Activated CD4-positive, alpha-beta T cell treated with anti-CD3 and anti-CD28 coated beads, Interleukin-2, amount 50 U/mL, for 16 hours (primary cell): ENCODE results near the gene MRPL23.

Source experiments
- DNase-seq: peaks from one replicate; pipeline ENCODE4 v3.0.0-alpha.2; 2020

MRPL23 gene

DNA sequence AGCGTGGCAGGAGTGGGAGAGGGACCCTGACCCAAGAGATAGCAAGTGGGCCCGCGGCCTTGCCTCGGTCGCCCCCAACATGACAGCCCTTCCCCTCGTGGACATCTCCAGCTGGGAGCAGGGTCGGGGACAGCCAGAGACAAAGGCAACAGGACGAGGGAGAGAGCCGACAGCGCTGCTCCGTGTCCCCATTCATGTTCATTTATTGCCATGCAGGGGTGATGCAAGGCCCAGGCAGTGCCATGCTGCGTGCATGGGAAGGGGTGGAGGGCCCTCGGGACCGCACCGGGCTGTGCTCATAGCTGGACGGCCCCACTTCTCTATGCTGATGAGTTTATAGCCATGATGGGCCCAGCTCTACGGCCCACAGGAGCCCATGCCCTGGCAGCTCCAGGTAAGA, 12.7 kb downstream of the MRPL23 start:
- DNase-seq = no peak

DNA sequence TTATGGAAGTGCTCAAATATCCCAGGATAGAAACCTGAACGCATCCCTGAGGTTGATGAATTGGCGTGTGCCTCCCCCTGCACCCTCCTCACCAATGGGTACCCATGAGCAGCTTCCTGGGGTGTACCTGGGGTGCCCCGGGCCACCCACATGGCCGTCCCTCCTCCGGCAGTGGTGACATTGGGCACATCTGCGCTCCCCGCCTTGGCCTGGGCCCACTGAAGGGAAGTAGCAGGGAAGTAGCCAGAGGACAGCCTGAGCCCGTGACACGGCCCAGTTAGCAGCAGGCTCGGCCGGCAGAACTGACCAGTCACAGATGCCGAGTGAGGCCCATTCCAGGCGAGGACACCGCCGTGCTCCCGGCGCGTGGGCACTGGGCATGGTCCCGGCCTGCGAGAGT, 16.7 kb downstream of the MRPL23 start:
- no peak for DNase-seq

DNA sequence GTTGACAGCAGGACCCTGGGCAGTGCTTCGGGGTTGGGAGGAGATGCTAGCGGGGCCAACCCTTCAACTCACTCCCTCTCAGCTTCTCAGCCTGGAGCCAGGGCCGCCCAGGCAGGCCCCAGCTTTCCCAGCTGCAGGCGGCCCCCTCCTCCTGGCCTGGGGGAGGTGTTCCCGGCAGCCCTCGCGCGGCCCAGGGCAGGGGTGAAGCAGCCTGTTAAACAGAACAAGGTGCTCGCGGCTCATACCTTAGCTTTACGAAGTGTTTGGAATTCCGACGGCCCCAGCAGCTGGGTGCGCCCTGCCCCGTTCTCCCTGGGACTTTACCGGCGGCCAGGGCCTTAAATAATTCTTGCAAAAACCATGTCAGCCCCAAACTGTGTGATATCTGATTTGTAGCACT, 17.2 kb downstream of the MRPL23 start:
- DNase-seq = no peak

DNA sequence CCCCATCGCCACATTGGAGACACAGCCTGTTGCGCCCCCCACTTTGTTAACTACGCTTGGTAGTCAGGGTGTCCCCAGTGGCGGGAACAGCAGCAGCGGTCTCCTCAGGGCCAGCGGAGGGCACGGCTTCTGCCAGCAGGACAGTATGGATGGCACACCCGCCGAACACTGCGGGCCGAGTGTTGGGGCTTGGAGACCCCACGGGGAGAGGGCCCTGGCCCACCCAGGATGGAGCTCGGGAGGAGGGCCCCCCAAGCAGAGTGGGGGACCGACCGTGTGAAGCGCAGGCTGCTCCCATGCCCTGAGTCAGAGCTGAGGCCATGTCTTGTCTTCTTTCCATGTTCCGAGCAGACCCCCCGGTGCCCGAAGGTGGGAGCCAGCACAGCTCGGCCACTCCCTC, 17.8 kb downstream of the MRPL23 start:
- no peak for DNase-seq

DNA sequence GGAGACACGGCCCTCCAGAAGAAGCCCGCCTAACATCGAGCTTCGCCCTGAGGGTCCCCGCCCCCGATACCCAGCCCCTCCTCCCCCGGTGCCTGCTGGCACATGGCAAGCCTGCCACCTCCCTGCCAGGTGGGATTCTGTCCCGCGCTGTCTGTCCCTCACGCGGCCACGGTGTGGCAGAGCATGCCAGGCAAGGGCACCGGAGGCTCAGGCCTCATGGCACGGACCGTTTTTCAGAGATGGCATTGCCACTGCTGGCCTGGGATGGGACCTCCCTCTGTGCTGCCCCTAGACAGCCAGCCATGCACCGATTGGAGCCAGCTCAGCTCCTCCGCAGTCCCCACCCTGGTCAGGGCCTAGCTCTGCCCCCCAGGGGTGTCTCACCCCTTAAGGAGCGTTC, 19.4 kb downstream of the MRPL23 start:
- no peak for DNase-seq

DNA sequence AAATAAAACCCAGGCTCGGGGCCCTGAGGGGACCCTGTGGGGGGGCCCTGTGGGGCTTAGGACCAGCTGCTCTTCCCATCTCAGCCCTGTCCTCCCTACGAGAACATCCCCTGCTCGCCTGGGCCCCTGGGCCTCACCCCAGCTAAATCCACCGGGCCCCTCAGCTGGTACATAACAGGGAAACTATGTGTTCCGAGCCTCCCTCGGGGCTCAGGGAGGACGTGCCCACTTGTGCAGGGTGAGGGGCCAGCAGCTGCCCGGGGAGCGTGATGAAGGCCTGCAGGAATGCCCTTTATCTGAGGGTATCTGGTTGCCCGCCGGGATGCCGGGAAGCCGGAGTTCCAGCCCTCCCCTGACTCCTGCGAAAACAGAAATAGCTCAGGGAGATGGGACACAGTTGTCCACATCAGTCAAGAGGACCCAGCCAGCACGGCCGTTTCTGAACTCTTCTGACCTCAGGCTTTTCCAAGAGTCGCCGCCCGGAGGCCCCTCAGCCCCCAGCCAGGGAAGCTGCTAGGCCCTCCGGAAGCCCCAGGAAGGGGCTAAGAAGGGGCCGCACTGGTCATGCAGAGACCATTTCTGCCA, 20.6 kb downstream of the MRPL23 start:
- no peak for DNase-seq

DNA sequence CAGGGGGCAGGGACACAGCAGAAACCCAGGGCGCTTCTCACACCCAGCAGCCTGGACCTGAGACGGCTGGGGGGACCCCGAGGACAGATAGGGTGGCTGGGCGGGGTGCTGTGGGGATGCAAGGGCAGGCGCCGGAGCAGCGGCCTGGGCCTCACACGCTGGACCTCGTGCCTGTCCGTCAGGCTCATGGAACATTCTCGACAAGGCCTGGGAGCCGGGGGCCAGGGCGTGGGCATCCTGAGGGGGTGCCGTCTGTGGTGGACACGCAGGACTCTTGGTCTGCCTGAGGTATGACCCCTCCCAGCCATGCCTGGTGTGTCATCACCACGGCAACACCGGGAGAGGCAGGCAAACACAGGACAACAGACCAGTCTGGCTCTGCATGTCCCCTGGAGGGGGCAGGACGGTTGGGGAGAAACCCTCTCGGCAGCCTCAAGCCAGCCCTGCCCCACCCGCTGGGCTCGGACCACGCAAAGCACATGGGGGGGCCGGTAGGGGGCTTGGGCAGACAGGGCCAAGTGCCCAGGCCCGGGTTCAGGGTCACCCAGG, 21.4 kb downstream of the MRPL23 start:
- no peak for DNase-seq

DNA sequence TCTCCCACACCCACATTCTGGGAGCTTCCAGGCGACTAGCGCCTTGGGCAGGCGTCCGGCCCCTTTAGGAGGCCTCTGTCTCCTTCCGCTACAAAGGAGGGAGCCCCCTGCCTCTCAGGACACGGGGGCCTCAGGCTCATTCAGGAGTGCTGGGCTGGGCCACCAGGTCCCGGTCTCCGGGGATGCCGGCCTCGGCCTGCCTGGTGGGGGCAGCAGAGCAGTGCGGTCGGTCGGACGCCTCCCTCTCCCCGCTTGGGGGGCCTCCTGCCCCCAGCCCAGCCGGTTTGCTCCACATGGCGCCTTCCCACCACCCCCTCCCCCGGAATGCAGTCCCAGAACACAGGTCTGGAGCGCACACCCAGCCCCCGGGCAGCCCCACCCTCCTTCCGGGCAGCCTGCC, 21.9 kb downstream of the MRPL23 start:
- no peak for DNase-seq

DNA sequence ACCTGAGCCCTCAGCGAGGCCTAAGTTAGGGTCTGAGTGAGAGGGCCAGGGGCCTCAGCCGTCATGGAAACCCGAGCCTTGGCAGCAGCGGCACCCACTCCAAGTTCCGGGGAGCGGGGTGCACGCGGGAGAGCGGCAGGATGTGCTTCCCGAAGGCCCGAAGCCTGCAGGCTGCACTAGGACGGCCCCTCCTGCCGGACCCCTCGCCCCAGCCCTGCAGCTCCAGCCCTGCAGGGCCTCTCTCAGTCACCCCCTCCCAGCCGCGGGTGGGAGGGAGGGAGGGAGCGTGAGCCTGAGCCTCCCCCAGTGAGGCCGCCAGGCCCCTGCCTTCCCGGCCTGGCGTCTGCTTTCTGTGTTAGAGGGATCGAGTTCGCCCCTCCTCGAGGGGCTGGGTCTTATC, 22.6 kb downstream of the MRPL23 start:
- no peak for DNase-seq

DNA sequence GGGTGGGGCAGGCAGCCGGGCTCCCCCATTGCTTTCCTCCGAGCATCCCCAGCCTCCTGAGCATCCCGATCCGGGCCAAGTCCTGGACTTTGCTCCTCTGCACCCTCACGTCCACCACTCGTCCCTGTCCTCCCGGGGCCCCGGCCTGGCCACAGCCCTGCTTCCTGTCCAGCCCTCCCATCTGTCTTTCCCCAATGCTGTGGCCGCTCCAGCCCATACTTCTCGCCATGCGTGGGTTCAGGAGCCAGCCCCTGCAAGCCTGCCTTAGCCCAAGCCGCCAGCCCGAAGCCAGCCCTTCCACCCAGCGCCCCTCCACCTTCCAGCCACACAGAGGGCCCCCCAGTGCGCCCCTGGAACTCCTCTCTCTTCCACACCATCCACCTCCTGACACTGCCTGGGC, 23.8 kb downstream of the MRPL23 start:
- DNase-seq = no peak

DNA sequence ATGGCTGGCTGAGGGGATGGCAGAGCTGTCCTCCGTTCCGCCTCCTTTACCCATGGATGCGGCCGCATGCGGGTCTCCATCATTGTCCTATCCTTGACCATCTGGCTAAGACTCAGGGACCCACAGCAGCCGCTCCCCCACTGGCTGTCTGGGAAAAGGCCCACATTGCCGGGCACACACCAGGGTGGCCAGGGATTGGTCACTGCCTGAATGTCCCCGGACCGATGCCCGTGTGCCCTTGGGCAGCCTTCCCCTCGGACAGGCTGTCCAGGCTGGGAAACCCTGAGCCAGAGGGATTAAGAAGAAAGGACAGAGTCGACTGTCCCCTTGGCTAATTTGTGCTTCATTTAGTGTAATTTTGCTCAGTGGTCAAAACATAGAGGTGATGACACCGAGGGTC, 28.1 kb downstream of the MRPL23 start:
- DNase-seq = no peak

DNA sequence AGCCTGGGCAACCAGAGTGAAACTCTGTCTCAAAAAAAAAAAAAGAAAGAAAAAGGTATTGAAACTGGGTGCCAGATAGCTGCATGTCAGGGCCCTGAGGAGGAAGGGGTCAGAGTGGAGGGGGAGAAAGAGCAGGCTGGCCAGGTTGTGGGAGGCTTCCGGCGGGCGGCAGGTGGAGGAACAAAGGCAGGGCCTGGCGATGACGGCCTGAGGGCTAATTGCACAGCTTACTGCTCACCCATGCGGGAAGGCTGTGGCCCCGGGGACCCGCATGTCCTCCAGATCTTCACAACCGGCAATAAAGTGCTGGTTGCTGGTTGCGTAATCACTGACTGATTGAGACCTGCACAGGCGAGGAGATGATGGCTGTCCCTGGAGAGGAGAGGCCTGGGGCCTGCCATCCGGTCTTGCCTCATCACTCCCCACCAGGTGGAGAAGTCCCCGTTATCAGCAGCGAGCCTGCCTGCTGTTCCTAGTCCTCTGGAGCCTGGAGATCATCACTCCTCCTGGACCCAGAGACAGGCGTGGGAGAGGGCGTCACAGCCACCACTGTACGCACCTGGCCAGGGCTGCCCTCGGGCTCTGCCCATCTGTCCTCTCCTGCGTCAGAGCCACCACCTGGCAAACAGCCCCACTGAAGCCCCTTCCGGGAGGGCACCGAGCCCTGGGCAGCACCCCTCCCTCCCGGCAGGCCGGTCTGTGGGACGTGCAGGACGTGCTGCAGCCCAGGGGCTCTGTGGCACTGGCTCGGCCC, 31.8 kb downstream of the MRPL23 start:
- DNase-seq = no peak

DNA sequence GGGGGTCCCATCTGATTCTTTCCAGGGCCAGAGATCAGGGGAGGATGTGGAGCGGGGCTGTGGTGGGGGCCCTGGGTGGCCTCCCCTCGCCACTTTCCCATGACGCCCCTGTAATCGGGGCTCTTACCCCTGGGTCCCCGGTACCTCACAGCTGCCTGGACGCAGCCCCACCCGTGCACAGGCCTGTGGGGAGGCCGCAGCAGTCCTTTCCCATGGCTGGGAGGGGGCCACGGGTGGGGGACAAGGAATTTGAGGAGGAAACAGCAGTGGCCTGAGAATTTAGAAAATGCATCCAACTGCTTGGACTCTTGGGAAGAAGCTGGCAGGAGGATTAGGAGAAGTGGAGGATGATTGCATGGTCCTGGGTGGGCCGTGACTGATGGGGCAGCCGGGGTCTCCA, 32.5 kb downstream of the MRPL23 start:
- no peak for DNase-seq

DNA sequence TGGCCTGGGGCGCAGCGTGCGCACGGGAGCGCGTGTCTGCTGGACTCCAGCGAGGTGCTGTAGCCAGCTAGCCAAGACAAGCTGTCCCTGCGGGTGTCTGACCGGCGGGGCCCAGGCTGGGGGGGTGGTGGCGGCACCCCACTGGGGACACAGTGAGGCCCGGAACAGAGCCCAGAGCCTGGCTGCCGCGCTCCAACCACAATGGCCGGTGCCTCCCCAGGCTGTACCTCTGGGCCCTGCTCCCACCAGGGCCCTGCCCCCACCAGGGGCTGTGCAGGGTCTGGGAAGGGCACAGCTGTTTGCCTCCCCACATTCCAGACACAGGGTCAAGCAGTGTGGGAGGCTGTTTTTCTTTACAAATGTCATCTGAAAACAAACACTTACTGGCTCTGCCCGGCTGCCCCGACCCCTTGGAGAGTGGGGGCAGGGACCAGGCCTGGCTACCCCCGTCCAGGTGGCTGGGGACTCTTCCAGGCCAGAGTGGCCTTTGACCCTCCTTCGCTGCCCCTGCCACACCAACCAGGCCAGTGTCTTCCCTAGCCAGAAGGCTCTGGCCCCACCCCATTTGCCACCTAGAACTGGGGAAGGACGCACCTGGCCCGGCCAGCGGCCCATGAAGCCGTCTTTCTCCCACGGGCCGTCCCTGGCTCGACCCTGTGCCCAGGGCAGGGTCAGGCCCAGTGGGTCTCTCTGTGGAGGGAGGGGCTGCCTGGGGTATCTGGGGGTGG, 35.9 kb downstream of the MRPL23 start:
- DNase-seq = no peak

DNA sequence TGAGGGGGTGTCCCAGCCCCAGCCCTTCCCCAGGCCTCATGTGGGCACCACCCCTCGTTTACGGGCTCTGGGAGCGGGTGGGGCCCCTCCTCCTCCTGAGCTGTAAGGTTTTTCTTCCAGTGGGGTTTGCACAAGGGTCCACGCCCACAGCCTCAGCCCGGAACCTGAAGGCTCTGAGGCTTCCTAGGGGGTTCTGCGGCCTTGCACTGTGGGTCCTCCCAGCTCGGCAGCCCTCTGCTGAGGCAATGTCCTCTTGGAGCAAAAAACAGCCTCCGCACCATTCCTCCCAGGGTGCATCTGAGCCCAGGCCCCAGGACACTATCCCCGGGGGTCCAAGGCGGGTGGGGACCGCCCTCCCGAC, 36.4 kb downstream of the MRPL23 start:
- DNase-seq = no peak

DNA sequence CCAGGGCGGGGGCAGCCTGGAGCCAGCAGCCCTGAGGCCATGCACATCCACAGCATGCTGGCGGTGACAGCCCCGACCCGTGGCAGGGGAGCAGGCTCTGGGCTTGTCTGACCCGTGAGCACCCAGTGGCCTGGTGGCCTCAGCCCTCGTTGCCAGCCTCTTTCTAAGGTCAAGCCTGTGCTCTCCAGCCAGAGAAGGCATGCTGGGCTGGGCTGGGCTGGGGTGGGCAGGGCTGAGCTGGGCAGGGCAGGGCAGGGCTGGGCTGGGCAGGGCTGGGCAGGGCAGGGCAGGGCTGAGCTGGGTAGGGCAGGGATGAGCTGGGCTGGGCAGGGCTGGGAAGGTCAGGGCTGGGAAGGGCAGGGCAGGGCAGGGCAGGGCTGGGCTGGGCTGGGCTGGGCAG, 39.9 kb downstream of the MRPL23 start:
- DNase-seq = no peak

DNA sequence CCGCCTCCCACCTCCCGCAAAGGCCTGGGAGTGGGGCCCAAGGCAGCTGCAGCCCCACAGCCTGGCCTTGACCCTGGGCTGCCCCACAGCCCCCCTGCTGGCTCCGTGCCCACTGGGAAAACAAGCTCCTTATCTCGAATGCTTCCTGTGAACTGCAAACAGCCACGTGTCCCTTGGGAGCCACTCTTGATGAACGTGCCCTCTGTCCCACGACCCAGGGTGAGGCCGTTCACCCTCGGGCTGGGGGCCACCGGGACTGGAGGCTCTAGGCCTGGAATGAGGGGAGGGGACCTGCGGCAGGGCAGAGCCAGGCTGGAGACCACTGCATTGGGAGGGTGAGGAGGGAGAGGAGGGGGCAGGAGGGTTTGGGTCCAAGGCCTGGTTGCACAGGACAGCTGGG, 41.0 kb downstream of the MRPL23 start:
- DNase-seq = no peak

DNA sequence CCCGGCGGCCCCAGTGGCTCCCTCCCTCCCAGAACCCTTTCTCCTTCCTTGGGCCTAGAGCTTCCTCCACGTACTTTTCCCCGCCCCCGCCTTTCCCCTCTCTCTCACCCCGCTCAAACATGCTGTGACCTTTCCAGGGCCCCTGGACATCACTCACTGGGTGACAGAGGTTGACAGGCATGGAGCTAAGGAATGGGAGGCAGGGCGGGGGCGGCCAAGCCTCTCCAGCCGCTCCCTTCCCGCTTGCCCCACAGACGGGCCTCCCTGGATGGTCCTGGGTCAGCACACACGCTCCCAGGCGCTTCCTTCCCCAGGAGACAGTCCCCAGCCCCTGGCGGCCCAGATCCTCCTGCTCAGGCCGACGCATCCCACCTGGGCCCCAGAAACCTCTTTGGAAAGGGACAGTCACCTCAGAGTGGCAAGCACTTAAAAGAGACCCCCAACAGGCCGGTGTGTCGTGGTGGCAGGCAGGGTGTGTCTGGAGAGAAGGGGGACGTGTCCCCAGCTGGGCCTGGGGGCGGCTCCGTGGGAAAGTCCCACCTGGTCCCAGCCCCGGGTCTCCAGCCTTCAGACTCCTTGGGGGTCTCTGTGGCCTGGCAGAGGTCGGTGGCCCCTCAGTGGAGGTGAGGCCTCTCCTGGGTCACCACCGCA, 41.7 kb downstream of the MRPL23 start:
- DNase-seq = no peak

DNA sequence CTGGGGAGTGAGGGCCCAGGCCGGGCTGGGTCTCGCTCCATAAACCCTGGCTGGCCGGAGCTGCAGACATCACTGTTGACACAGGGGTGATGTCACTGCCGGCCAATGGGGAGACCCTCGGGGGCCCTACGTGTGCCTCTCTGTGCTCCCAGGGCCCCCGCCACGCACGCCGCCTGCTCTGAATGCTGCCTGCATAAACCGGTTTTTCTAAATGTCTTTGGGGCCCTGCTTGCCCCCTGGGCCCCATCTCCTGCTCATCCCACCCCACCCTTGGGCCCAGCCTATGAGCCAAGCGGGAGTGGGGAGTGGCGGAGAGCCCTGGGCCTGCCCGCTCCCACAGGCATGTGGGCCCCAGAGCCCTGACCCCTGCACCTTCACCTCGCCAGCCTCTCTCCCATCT, 42.8 kb downstream of the MRPL23 start:
- DNase-seq = no peak

DNA sequence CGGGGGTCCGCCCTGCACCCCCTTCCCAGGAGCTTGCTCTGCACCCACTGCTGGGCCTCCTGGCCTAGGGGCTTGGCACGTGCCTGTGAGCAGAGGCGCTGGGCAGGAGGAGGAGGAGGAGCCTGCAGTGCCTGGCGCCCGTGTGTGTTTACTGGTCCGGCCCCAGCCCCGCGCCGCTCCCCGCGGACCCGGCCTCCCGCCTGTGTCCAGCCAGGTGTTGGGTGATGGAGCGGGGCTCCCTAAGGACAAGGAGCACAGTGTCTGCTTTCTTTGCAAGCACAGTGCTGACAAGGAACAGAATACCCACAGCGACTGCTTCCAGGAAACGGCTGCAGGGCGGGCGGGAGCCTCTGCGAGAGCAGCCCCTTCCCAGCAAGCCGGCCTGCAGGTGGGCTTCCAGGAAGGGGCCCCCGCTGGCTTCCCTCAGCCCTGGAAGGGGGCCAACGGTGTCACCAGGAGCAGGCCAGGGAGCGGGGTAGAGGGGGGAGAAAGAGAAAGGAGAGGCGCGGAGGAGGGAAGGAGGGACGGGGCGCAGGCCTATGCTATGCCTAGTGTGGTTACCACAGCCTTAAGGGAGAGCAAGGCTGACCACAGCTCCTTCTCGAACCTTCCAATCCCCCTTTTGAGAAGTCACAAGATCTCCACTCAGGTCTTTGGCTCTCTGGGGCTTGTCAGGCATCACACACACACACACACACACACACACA, 43.9 kb downstream of the MRPL23 start:
- no peak for DNase-seq

DNA sequence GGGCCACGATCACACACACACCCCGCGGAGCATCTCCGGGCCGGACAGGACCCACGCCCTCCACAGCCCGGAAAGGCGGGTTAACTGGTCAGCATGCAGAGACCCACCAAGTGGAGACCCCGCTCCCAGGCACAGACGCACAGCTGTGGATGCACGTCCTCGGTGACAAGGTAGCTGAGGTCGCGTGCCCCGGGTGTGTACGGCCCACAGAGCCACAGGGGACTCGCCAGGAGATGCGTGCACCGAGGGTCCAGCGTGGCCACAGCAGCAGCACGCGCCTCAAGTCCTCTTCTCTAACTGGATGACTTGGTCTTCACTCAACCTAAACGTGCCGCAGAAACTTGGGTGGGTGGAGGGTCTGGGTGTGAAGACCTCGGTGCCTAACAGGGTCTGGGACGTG, 45.0 kb downstream of the MRPL23 start:
- no peak for DNase-seq

DNA sequence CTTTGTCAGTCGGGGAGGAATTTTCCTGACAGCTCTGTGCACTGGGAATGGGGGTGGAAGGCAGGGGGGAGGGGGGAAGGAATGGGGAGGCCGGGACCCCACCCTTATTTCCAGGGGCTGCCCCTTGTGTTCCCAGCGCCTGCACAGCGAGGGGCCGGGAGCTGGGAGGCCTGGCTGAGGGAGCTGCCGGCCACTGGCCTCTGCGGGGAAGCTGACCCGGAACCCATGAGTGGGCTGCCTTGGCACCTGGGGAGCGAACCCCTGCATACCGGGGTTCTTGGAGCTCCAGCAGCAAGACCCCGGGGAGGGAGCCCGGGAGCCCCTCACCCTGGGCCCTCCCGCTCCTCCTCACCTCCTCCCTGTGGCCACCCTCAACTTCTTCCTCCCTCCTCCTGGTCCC, 47.0 kb downstream of the MRPL23 start:
- no peak for DNase-seq

DNA sequence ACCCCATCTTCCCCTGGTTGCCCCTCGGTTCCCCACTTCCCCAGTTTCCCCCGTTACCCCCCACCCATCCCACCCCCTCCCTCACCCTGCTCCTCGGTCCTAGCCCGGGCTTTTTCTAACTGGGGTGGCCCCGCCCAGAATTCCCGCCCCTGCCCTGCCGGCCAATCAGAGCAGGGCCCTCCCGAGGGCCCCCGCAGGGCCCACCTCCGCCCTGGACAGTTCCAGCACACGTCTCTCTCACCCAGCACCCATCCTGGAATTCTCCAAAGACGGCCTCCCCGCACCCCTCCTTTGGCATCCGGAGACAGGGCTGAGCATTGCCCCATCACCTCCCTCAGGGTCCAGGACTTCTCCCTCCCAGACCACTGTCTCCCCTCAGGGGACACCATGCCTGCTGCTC, 50.6 kb downstream of the MRPL23 start, which contains the start of gene H19:
TSS of gene H19 (minus strand) at position 88 of the 400 bp plus-strand sequence.
- DNase-seq = no peak
